Measurements from ENCODE around the gene TLK2. TPM values are rescaled to one million over a fixed set of nuclear protein-coding genes. Genes with fewer than 3 reads are reported as not detected.

Gene TLK2
- polyA plus RNA-seq, 1 of the 3 experiments (the other 2 are of a cell fraction), result 51.9 TPM

DNA sequence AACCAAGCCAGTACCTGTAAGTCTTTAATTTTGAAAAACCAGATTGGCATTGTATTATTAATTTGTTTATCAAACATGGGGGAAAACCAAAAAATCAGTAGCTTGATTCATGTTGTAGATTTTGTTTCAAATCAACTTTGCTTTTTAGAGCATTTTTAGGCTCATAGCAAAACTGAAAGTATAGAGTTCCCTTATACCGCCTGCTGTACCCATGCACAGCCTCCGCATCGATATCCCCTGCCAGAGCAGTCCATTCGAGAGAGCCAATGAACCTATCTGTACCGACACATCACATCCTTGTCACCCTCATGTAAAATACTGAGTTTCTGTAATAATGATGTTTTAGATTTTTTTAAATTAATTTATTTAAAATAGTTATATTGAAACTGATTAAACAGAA lies 132.7 kb downstream of the TLK2 start:
- 96% methylated on average over 5 of the region's 5 CpGs for WGBS (ENCODE audit: low lambda C conversion rate)
- TF ChIP-seq, protein P1, sequence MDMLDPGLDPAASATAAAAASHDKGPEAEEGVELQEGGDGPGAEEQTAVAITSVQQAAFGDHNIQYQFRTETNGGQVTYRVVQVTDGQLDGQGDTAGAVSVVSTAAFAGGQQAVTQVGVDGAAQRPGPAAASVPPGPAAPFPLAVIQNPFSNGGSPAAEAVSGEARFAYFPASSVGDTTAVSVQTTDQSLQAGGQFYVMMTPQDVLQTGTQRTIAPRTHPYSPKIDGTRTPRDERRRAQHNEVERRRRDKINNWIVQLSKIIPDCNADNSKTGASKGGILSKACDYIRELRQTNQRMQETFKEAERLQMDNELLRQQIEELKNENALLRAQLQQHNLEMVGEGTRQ (IDR thresholded peaks at IDR 0.05; ENCODE audit: borderline replicate concordance, low read depth, low read length), result no peak
- no peak for TF ChIP-seq FOSL2 (IDR thresholded peaks at IDR 0.05; ENCODE audit: borderline replicate concordance, low read depth)
- peaks cover 6% of the 10 kb centered on the region; the same call in 1 of the 2 replicates for H3K79me2 ChIP-seq (ENCODE audit: insufficient read depth)
- ChIA-PET POLR2A (no interaction called here), CTCF (interaction anchor here (0.6 to 1.4 kb wide), 2 partner anchors 16 to 81 kb away, joined by 3 to 5 read pairs; no protein-coding TSS in a partner anchor)
- H2AFZ ChIP-seq (ENCODE audit: low read depth), result no peak overlapping the region
- H3K4me2 ChIP-seq, result no peak overlapping the region
- no peak for DNase-seq
- H3F3A ChIP-seq (replicated peaks; ENCODE audit: insufficient read depth), result peaks cover 16% of the 10 kb centered on the region
- no peak overlapping the region for H3K9ac ChIP-seq
- H3K36me3 ChIP-seq (replicated peaks in 1 of 2; ENCODE audit: control insufficient read depth in 1 of 2, insufficient read depth in 2 of 2, low read length in 1 of 2), result peaks cover 69 to 83% of the 10 kb centered on the region in 2 experiments
- no peak overlapping the region for H3K4me3 ChIP-seq (ENCODE audit: low read depth in 2 of 2, low read length in 1 of 2)
- H3K27ac ChIP-seq (ENCODE audit: low read depth in 2 of 2, low read length in 1 of 2), result no peak overlapping the region
- no peaks in the 10 kb centered on the region for H3K9me2 ChIP-seq
- no peaks in the 10 kb centered on the region for H3K27me3 ChIP-seq (ENCODE audit: insufficient read depth)
- H4K20me1 ChIP-seq (ENCODE audit: insufficient read depth), result no peaks in the 10 kb centered on the region
- no peaks in the 10 kb centered on the region for H3K9me3 ChIP-seq
- peaks cover 0 to 2% of the 10 kb centered on the region in 2 experiments; a peak in 2 of 4 replicates for H3K4me1 ChIP-seq (ENCODE audit: control insufficient read depth in 1 of 2, insufficient read depth in 2 of 2, low read depth in 1 of 2, low read length in 1 of 2)

DNA sequence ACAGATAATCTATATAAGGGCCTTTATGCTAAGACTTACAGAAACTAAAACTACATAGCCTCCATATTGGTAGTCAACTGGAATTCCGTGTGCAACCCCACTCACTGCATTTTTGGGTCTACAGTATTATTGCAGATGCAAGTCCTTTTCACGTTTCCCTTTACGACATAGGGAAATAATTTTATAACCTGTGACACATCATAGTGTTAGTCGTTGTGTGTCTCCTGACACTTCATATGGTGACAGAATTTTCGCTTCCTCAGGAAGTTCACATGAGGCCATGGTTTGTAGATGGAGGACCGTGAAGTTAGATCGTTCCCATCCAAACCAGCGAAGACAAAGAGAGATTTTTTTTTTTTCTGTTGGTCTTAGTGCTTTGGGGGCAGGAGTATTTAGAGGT lies 133.1 kb downstream of the TLK2 start:
- POLR2A ChIA-PET, result no interaction called here
- no peak for TF ChIP-seq JUND (IDR thresholded peaks at IDR 0.05)
- TF ChIP-seq EZH2phosphoT487 (IDR thresholded peaks at IDR 0.05; ENCODE audit: borderline replicate concordance, low read depth), result no peak
- no peak for TF ChIP-seq POLR2AphosphoS5 (IDR thresholded peaks at IDR 0.05; ENCODE audit: low read depth, low read length)
- no peak for TF ChIP-seq FOXJ3 (CRISPR knock-in tag; IDR thresholded peaks at IDR 0.05)
- TF ChIP-seq NFIC (IDR thresholded peaks at IDR 0.05; ENCODE audit: borderline replicate concordance), result no peak
- TF ChIP-seq RFX5 (IDR thresholded peaks at IDR 0.05; ENCODE audit: low read length), result no peak
- TF ChIP-seq ZBTB33 (IDR thresholded peaks at IDR 0.05; ENCODE audit: borderline replicate concordance, low read depth), result no peak
- no peak for TF ChIP-seq IRF3 (IDR thresholded peaks at IDR 0.05; ENCODE audit: low read depth, low read length)
- no peak for TF ChIP-seq MEF2A (IDR thresholded peaks at IDR 0.05; ENCODE audit: borderline replicate concordance, low read depth)
- TF ChIP-seq CHD2 (IDR thresholded peaks at IDR 0.05; ENCODE audit: low read length, partially characterized antibody), result no peak
- no peak for TF ChIP-seq FOXM1 (IDR thresholded peaks at IDR 0.05; ENCODE audit: low read depth)
- no peak for TF ChIP-seq TAF1 (IDR thresholded peaks at IDR 0.05; ENCODE audit: borderline replicate concordance, low read depth, low read length)
- TF ChIP-seq RCOR1 (IDR thresholded peaks at IDR 0.05; ENCODE audit: low read length), result no peak
- no peak for TF ChIP-seq NRF1 (IDR thresholded peaks at IDR 0.05; ENCODE audit: low read depth, low read length)
- TF ChIP-seq CTCF (IDR thresholded peaks at IDR 0.05), result no peak
- TF ChIP-seq, protein P1 (IDR thresholded peaks at IDR 0.05; ENCODE audit: borderline replicate concordance, low read depth, low read length), result no peak
- TF ChIP-seq TEAD4 (IDR thresholded peaks at IDR 0.05; ENCODE audit: borderline replicate concordance, insufficient read depth), result no peak
- TF ChIP-seq RXRA (IDR thresholded peaks at IDR 0.05; ENCODE audit: borderline replicate concordance, low read depth), result no peak
- TF ChIP-seq, protein P2, sequence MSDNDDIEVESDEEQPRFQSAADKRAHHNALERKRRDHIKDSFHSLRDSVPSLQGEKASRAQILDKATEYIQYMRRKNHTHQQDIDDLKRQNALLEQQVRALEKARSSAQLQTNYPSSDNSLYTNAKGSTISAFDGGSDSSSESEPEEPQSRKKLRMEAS (IDR thresholded peaks at IDR 0.05; ENCODE audit: low read depth), result no peak
- TF ChIP-seq YY1 (IDR thresholded peaks at IDR 0.05; ENCODE audit: low read depth), result no peak

More for the DNA sequence above, 133.1 kb downstream of the TLK2 start:
- peaks cover 0 to 2% of the 10 kb centered on the region in 2 experiments; a peak in 2 of 4 replicates for H3K4me1 ChIP-seq (ENCODE audit: control insufficient read depth in 1 of 2, insufficient read depth in 2 of 2, low read depth in 1 of 2, low read length in 1 of 2)
- no peaks in the 10 kb centered on the region for H3K27me3 ChIP-seq (ENCODE audit: insufficient read depth)
- no peak overlapping the region for H3K4me2 ChIP-seq
- H3K79me2 ChIP-seq (ENCODE audit: insufficient read depth), result peaks cover 6% of the 10 kb centered on the region; the same call in 1 of the 2 replicates
- H3K27ac ChIP-seq (ENCODE audit: low read depth in 2 of 2, low read length in 1 of 2), result no peak overlapping the region
- no peak for DNase-seq
- H3F3A ChIP-seq (replicated peaks; ENCODE audit: insufficient read depth), result peaks cover 16% of the 10 kb centered on the region
- WGBS (ENCODE audit: low lambda C conversion rate), result 97% methylated on average over 8 of the region's 8 CpGs
- CTCF ChIA-PET, result interaction anchor here (1.4 kb wide), 1 partner anchor 81 kb away, joined by 5 read pairs; no protein-coding TSS in a partner anchor
- H3K4me3 ChIP-seq (ENCODE audit: low read depth in 2 of 2, low read length in 1 of 2), result no peak overlapping the region
- H4K20me1 ChIP-seq (ENCODE audit: insufficient read depth), result no peaks in the 10 kb centered on the region
- peaks cover 66 to 78% of the 10 kb centered on the region in 2 experiments for H3K36me3 ChIP-seq (replicated peaks in 1 of 2; ENCODE audit: control insufficient read depth in 1 of 2, insufficient read depth in 2 of 2, low read length in 1 of 2)
- no peak overlapping the region for H3K9ac ChIP-seq
- no peak overlapping the region for H2AFZ ChIP-seq (ENCODE audit: low read depth)
- H3K9me3 ChIP-seq, result no peaks in the 10 kb centered on the region
- no peaks in the 10 kb centered on the region for H3K9me2 ChIP-seq

All from SK-N-SH (cell line).